Measurements from ENCODE around the gene EPS8L3. TPM values are rescaled to one million over a fixed set of nuclear protein-coding genes. Genes with fewer than 3 reads are reported as not detected.

Gene EPS8L3
- total and polyA plus RNA-seq, 2 donors (not counting 3 experiments of a cell fraction or from before 2014, with no cell fraction given) = not detected

DNA sequence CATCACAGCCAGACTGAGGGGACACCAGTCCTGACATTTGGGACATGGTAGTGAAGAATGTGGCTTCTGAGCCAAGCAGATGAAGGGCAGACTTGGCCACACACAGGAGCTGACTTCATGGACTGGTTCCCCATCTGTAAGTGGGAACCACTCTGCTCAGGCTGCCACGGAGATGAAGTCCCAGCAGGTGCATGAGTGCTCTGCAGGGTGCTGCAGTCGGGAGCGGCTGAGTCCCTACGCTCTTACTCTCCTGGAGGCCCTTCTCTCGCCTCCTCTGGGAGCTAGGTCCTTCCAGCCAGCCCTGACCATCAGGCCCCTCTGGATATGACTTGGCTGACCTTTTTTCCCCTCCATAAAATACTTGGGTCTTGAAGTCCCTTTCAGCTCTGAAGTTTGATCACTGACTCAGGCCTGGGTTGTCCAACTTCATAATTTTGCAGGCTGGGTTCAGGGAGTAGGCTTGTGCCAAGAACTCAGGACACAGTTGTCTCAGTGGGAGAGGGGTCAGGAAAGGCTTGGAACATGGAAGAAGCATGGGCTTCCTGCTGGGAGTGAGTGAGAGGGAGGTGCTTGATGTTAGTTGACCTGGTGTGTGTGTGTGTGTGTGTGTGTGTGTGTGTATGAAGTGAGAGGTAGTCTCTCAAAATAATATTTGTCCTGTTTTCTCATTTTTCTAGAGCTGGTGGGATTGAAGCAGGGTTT lies 21.0 kb upstream of the EPS8L3 start:
- H3K79me2 ChIP-seq (ENCODE audit: control insufficient read depth, insufficient read depth, low read length) = no peaks in the 10 kb centered on the region
- CTCF ChIA-PET = interaction anchor here (0.6 to 17.2 kb wide), 5 partner anchors 8 to 197 kb away, joined by 3 to 807 read pairs (median 4); partner anchors contain the start of gene AHCYL1
- no TSS peak for BruUV-seq (replicated peaks)

DNA sequence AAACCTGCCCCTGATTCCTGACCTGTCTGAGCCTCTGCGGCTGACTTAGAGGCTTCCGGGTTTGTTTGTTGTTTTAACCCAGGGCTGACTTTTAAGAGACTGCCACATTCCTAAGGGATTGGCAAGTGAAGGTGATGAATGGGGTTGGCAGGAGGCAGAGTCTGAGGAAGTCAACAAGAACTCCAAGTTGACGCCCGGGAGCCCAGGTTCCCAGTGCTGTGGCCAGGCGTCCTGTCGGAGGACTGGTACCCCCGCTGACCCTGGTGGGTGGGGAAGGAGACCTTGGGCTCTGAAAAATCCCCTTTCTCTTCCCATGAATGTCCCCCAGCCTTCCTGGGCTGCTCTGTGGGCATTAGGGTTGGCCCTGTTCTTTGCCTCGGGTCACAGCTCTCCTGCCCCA lies 19.7 kb upstream of the EPS8L3 start:
- DNase-seq (ENCODE audit: low read depth, low spot score) = peak; percentile 59
- ChIA-PET CTCF (interaction anchor here (2.2 to 17.2 kb wide), 2 partner anchors 9 to 198 kb away, joined by 8 to 807 read pairs; partner anchors contain the start of gene AHCYL1), POLR2A (no interaction called here)
- no peak for TF ChIP-seq MYC (IDR thresholded peaks at IDR 0.05; ENCODE audit: low read depth, low read length)
- TF ChIP-seq EZH2 (IDR thresholded peaks at IDR 0.05; ENCODE audit: borderline replicate concordance, low read depth, low read length, severe bottlenecking) = no peak
- TF ChIP-seq, protein P1, sequence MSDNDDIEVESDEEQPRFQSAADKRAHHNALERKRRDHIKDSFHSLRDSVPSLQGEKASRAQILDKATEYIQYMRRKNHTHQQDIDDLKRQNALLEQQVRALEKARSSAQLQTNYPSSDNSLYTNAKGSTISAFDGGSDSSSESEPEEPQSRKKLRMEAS (IDR thresholded peaks at IDR 0.05; ENCODE audit: insufficient read depth, insufficient read length) = no peak
- peak; percentile 17 for TF ChIP-seq JUN (IDR thresholded peaks at IDR 0.05; ENCODE audit: borderline replicate concordance, insufficient read depth, insufficient read length, low read depth)
- TF ChIP-seq POLR2AphosphoS5 (IDR thresholded peaks at IDR 0.05; ENCODE audit: insufficient read depth, low read depth, low read length) = peak; percentile 57
- TF ChIP-seq FOS (IDR thresholded peaks at IDR 0.05; ENCODE audit: borderline replicate concordance, insufficient read depth, low read length) = no peak
- Histone ChIP-seq H3K27me3 (ENCODE audit: control insufficient read depth in 2 of 2, insufficient read depth in 2 of 2, low read length in 2 of 2) (no peaks in the 10 kb centered on the region), H3K4me2 (ENCODE audit: insufficient read depth, low read length) (peak overlapping the region; percentile 61), H3K4me1 (ENCODE audit: control insufficient read depth, extremely low read depth, insufficient read depth, low read length) (peaks cover 13% of the 10 kb centered on the region), H3K79me2 (ENCODE audit: control insufficient read depth, insufficient read depth, low read length) (no peaks in the 10 kb centered on the region), H3K9me1 (replicated peaks; ENCODE audit: control insufficient read depth, extremely low read depth, insufficient read depth, low read length) (no peaks in the 10 kb centered on the region), H3K27ac (ENCODE audit: insufficient read depth, low read depth, low read length) (peak overlapping the region; percentile 73), H3K9me3 (replicated peaks; ENCODE audit: control insufficient read depth, insufficient read depth, low read length) (no peaks in the 10 kb centered on the region), H3K4me3 (replicated peaks in 1 of 3; ENCODE audit: insufficient read depth in 1 of 3, low read depth in 1 of 3, low read length in 3 of 3) (no peak overlapping the region), H2AFZ (ENCODE audit: low read depth, low read length) (peak overlapping the region; percentile 83), H4K20me1 (replicated peaks; ENCODE audit: control insufficient read depth, extremely low read depth, insufficient read depth, low read length) (no peaks in the 10 kb centered on the region), H3K36me3 (ENCODE audit: control insufficient read depth in 2 of 2, extremely low read depth in 1 of 2, insufficient read depth in 2 of 2, low read length in 2 of 2) (no peaks in the 10 kb centered on the region), H3K9ac (replicated peaks; ENCODE audit: extremely low read depth, insufficient read depth, low read length) (no peak overlapping the region)
- FAIRE-seq = peak; percentile 95
- no TSS peak for BruUV-seq (replicated peaks)
- intact Hi-C loops (cut with micrococcal nuclease) = loop anchor here (1.0 kb wide), 1 partner anchor 8 kb away; no protein-coding TSS in a partner anchor
- dilution Hi-C loops (cut with MboI; ENCODE audit: extremely low pct_ligation_motif_present, low sequenced_read_pairs) = loop anchor here (25.0 kb wide), 1 partner anchor 229 kb away; no protein-coding TSS in a partner anchor

More for the DNA sequence above, 21.0 kb upstream of the EPS8L3 start:
- Histone ChIP-seq H3K4me3 (replicated peaks in 1 of 3; ENCODE audit: insufficient read depth in 1 of 3, low read depth in 1 of 3, low read length in 3 of 3) (no peak overlapping the region), H3K4me1 (ENCODE audit: control insufficient read depth, extremely low read depth, insufficient read depth, low read length) (peaks cover 13% of the 10 kb centered on the region), H3K9ac (replicated peaks; ENCODE audit: extremely low read depth, insufficient read depth, low read length) (no peak overlapping the region), H4K20me1 (replicated peaks; ENCODE audit: control insufficient read depth, extremely low read depth, insufficient read depth, low read length) (no peaks in the 10 kb centered on the region), H3K36me3 (ENCODE audit: control insufficient read depth in 2 of 2, extremely low read depth in 1 of 2, insufficient read depth in 2 of 2, low read length in 2 of 2) (no peaks in the 10 kb centered on the region), H3K27ac (ENCODE audit: insufficient read depth, low read depth, low read length) (no peak overlapping the region), H3K27me3 (ENCODE audit: control insufficient read depth in 2 of 2, insufficient read depth in 2 of 2, low read length in 2 of 2) (no peaks in the 10 kb centered on the region), H2AFZ (ENCODE audit: low read depth, low read length) (no peak overlapping the region), H3K4me2 (ENCODE audit: insufficient read depth, low read length) (no peak overlapping the region), H3K9me1 (replicated peaks; ENCODE audit: control insufficient read depth, extremely low read depth, insufficient read depth, low read length) (no peaks in the 10 kb centered on the region), H3K9me3 (replicated peaks; ENCODE audit: control insufficient read depth, insufficient read depth, low read length) (no peaks in the 10 kb centered on the region)
- POLR2A ChIA-PET = interaction anchor here (0.7 kb wide), 1 partner anchor 782 kb away, joined by 3 read pairs; no protein-coding TSS in a partner anchor
- intact Hi-C loops (cut with micrococcal nuclease) = no loop called here
- dilution Hi-C loops (cut with MboI; ENCODE audit: extremely low pct_ligation_motif_present, low sequenced_read_pairs) = loop anchor here (25.0 kb wide), 1 partner anchor 228 kb away; no protein-coding TSS in a partner anchor
- TF ChIP-seq GATA2 (IDR thresholded peaks at IDR 0.05; ENCODE audit: insufficient read depth, insufficient read length, low read depth, low read length) (no peak), EZH2 (IDR thresholded peaks at IDR 0.05; ENCODE audit: borderline replicate concordance, low read depth, low read length, severe bottlenecking) (no peak)
- FAIRE-seq = no peak
- no peak for DNase-seq (ENCODE audit: low read depth, low spot score)

All from endothelial cell of umbilical vein (primary cell).